SK-N-SH treated with all-trans-retinoic acid at 6 μM for 48 hours (cell line): Measurements from ENCODE around the gene ABCA3.

ENCODE experiments used
- ARNTL ChIP-seq: fragments of 450-650 bp; formaldehyde crosslinking; IDR thresholded peaks from 2 replicates; pipeline ENCODE4 v1.5.0; 2020; ENCODE audit warnings: low read depth, mild to moderate bottlenecking, moderate library complexity, borderline replicate concordance
- BACH2 ChIP-seq: fragments of 250-450 bp; sonication (Bioruptor Pico); IDR thresholded peaks from 2 replicates; pipeline ENCODE4 v1.9.0; 2021; ENCODE audit warnings: mild to moderate bottlenecking, borderline replicate concordance
- ESRRG ChIP-seq: fragments of 250-450 bp; sonication (Bioruptor Pico); IDR thresholded peaks from 2 replicates; pipeline ENCODE4 v1.6.1; 2021; ENCODE audit warnings: mild to moderate bottlenecking
- GLIS3 ChIP-seq: fragments of 250-450 bp; sonication (Bioruptor Pico); IDR thresholded peaks from 2 replicates; pipeline ENCODE4 v1.5.0; 2020; ENCODE audit warnings: mild to moderate bottlenecking, moderate library complexity
- ISL1 ChIP-seq: fragments of 250-450 bp; sonication (Bioruptor Pico); IDR thresholded peaks from 2 replicates; pipeline ENCODE4 v2.1.2; 2022; ENCODE audit warnings: mild to moderate bottlenecking, moderate library complexity
- PPARA ChIP-seq: fragments of 250-450 bp; sonication (Bioruptor Pico); IDR thresholded peaks from 2 replicates; pipeline ENCODE4 v1.5.0; 2020; ENCODE audit warnings: mild to moderate bottlenecking, borderline replicate concordance
- RARB ChIP-seq: fragments of 250-450 bp; sonication (Bioruptor Pico); IDR thresholded peaks from 2 replicates; pipeline ENCODE4 v1.8.0; 2021; ENCODE audit warnings: mild to moderate bottlenecking, moderate library complexity
- SNAI2 ChIP-seq: fragments of 250-450 bp; sonication (Bioruptor Pico); IDR thresholded peaks from 2 replicates; pipeline ENCODE4 v1.5.0; 2020; ENCODE audit warnings: mild to moderate bottlenecking, moderate library complexity
- ZC3H10 ChIP-seq: fragments of 250-450 bp; sonication (Bioruptor Pico); IDR thresholded peaks from 2 replicates; pipeline ENCODE4 v1.5.1; 2021; ENCODE audit warnings: mild to moderate bottlenecking, moderate library complexity
- ZFP3 ChIP-seq: fragments of 250-450 bp; sonication (Bioruptor Pico); IDR thresholded peaks from 2 replicates; pipeline ENCODE4 v1.5.0; 2020; ENCODE audit warnings: mild to moderate bottlenecking, moderate library complexity
- TF ChIP-seq, protein P1 (sequence below): fragments of 250-450 bp; sonication (Bioruptor Pico); IDR thresholded peaks from 2 replicates; pipeline ENCODE4 v1.5.1; 2020; ENCODE audit warnings: low read depth, mild to moderate bottlenecking, moderate library complexity
- TF ChIP-seq, protein P2 (sequence below): fragments of 250-450 bp; sonication (Bioruptor Pico); IDR thresholded peaks from 2 replicates; pipeline ENCODE4 v1.5.0; 2020; ENCODE audit warnings: mild to moderate bottlenecking, moderate library complexity

DNA sequence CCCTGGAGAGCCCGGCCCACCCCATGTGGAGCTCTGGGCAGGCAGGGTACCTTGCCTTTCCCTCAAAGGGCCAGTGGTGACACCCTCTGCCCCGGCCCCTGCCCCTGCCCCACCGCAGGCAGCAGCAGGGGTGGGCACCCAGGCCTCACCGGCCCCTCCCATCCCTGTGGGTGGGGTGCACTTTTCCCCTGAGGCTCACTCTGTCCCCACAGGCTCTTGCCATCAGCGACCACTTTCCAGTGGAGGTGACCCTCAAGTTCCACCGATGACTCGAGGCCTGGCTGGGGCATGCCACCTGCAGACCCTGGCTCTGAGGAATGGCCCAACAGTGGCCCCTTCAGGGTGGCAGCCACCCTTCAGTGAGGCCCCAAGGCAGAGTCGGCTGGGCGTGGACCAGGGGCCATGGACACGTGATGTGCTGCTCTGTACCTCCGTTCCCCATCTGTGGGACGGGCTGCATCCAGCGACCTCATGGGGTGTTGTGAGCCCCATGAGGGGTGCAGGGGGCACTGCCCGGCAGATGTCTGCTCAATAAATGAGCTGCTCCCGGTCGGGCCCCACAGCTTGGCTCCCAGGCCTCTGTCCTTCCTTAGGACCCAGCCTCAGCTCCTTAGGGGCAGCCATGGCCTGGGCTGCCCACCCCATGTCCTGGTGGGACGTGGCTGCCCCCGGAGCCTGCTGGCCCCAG, 102.2 kb downstream of the ABCA3 start:
- TF ChIP-seq ZC3H10 (no peak), ARNTL (CRISPR knock-in tag) (no peak), SNAI2 (CRISPR knock-in tag) (no peak), ISL1 (no peak), PPARA (no peak), ZFP3 (no peak), BACH2 (CRISPR knock-in tag) (no peak), GLIS3 (CRISPR knock-in tag) (no peak), RARB (CRISPR knock-in tag) (no peak), ESRRG (no peak)
- TF ChIP-seq, protein P1, sequence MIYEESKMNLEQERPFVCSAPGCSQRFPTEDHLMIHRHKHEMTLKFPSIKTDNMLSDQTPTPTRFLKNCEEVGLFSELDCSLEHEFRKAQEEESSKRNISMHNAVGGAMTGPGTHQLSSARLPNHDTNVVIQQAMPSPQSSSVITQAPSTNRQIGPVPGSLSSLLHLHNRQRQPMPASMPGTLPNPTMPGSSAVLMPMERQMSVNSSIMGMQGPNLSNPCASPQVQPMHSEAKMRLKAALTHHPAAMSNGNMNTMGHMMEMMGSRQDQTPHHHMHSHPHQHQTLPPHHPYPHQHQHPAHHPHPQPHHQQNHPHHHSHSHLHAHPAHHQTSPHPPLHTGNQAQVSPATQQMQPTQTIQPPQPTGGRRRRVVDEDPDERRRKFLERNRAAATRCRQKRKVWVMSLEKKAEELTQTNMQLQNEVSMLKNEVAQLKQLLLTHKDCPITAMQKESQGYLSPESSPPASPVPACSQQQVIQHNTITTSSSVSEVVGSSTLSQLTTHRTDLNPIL (CRISPR knock-in tag), result no peak
- TF ChIP-seq, protein P2, sequence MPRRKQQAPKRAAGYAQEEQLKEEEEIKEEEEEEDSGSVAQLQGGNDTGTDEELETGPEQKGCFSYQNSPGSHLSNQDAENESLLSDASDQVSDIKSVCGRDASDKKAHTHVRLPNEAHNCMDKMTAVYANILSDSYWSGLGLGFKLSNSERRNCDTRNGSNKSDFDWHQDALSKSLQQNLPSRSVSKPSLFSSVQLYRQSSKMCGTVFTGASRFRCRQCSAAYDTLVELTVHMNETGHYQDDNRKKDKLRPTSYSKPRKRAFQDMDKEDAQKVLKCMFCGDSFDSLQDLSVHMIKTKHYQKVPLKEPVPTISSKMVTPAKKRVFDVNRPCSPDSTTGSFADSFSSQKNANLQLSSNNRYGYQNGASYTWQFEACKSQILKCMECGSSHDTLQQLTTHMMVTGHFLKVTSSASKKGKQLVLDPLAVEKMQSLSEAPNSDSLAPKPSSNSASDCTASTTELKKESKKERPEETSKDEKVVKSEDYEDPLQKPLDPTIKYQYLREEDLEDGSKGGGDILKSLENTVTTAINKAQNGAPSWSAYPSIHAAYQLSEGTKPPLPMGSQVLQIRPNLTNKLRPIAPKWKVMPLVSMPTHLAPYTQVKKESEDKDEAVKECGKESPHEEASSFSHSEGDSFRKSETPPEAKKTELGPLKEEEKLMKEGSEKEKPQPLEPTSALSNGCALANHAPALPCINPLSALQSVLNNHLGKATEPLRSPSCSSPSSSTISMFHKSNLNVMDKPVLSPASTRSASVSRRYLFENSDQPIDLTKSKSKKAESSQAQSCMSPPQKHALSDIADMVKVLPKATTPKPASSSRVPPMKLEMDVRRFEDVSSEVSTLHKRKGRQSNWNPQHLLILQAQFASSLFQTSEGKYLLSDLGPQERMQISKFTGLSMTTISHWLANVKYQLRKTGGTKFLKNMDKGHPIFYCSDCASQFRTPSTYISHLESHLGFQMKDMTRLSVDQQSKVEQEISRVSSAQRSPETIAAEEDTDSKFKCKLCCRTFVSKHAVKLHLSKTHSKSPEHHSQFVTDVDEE (CRISPR knock-in tag), result no peak
